HCT116 (cell line): ENCODE data around the gene TMEM222. TPM values are rescaled to one million over a fixed set of nuclear protein-coding genes. Genes with fewer than 3 reads are reported as not detected.

Experiments
- ATAC-seq: fragments of 200-7000 bp; cut with Tn5 transposase; 2 replicates; pipeline ENCODE4 v1.9.1; 2020; ENCODE audit warnings: mild to moderate bottlenecking, moderate library complexity
- BruUV-seq: library from RNA; stranded (reverse); fragments of 400-500 nt; replicated peaks from 2 replicates; lab custom pipeline; 2021; lab: Mats Ljungman, UMichigan
- CTCF ChIA-PET: fragments of 300-600 bp; sonication (Branson Sonifier 250); formaldehyde crosslinking; loops from one replicate; lab custom pipeline; 2021; ENCODE audit warnings: antibody characterized with exemption; lab: Charles Lee
- POLR2A ChIA-PET: fragments of 300-600, 350-600 bp; sonication (Branson Sonifier 250); formaldehyde crosslinking; loops from one replicate; lab custom pipeline; 2021; ENCODE audit warnings: antibody characterized with exemption; lab: Charles Lee
- RAD21 ChIA-PET, 2 experiments: fragments of 300-600 bp; sonication (Branson Sonifier 250); formaldehyde crosslinking; loops; one replicate each; lab custom pipeline; 2023; ENCODE audit warnings: low total read pairs in 2 of 2; ENCODE audit not compliant: uncharacterized antibody in 2 of 2, unreplicated experiment in 2 of 2, low non-redundant PET in 1 of 2; lab: Charles Lee
- DNase-seq: peaks from one replicate; pipeline ENCODE4 v3.0.0-alpha.2; 2010; ENCODE audit warnings: low read depth, low spot score
- H2AFZ ChIP-seq: fragments of 200-600 bp; shearing (Covaris generic), sonication (generic); 2 replicates; pipeline ENCODE4 v1.6.1; 2017; ENCODE audit warnings: low read depth, mixed run types, mixed read lengths, antibody characterized with exemption, low read length; ENCODE audit not compliant: poor library complexity, severe bottlenecking
- H3K27ac ChIP-seq: 2 replicates; pipeline ENCODE4 v1.5.1; 2012; ENCODE audit warnings: low read depth, low read length
- H3K27me3 ChIP-seq: fragments of 200-600 bp; sonication (generic); 2 replicates; pipeline ENCODE4 v1.6.1; 2016; ENCODE audit warnings: mixed run types, low read length, mixed read lengths; ENCODE audit not compliant: insufficient read depth
- H3K36me3 ChIP-seq, 2 experiments: fragments of 200-500 bp in 1 of 2; fragments of 200-600 bp in 1 of 2; sonication (Bioruptor generic) in 1 of 2; sonication (generic) in 1 of 2; 2 replicates each; pipeline versions ENCODE4 v1.5.1 to v1.6.1; 2014 to 2016; ENCODE audit warnings: low read length in 2 of 2, inconsistent platforms in 1 of 2, mixed read lengths in 1 of 2, mixed run types in 1 of 2; ENCODE audit not compliant: insufficient read depth in 2 of 2, control insufficient read depth in 1 of 2
- H3K4me1 ChIP-seq, 2 experiments: fragments of 200-600 bp in 1 of 2; sonication (generic) in 1 of 2; 2 replicates each; pipeline versions ENCODE4 v1.5.1 to v1.6.1; 2012 to 2017; ENCODE audit warnings: low read length in 2 of 2, inconsistent platforms in 1 of 2, mild to moderate bottlenecking in 1 of 2, mixed read lengths in 1 of 2, mixed run types in 1 of 2, moderate library complexity in 1 of 2; ENCODE audit not compliant: insufficient read depth in 2 of 2, control insufficient read depth in 1 of 2
- H3K4me2 ChIP-seq: fragments of 200-600 bp; sonication (generic); 2 replicates; pipeline ENCODE4 v1.6.1; 2017; ENCODE audit warnings: mixed run types, low read length, mixed read lengths
- H3K4me3 ChIP-seq, 2 experiments: fragments of 200-600 bp in 1 of 2; sonication (generic) in 1 of 2; replicated peaks in 1 of 2; 2 replicates each; pipeline ENCODE4 v1.5.1; 2011 to 2016; ENCODE audit warnings: low read length in 2 of 2, control low read depth in 1 of 2, low read depth in 1 of 2, mild to moderate bottlenecking in 1 of 2, mixed read lengths in 1 of 2, mixed run types in 1 of 2
- H3K79me2 ChIP-seq: fragments of 200-600 bp; sonication (generic); 2 replicates; pipeline ENCODE4 v1.6.1; 2017; ENCODE audit warnings: mild to moderate bottlenecking, mixed run types, low read length, moderate library complexity, mixed read lengths; ENCODE audit not compliant: insufficient read depth
- H3K9ac ChIP-seq: fragments of 200-600 bp; sonication (generic); 2 replicates; pipeline ENCODE4 v1.6.1; 2016; ENCODE audit warnings: low read length, mixed read lengths
- H3K9me2 ChIP-seq: fragments of 200-600 bp; sonication (generic), shearing (Covaris generic); 2 replicates; pipeline ENCODE4 v1.6.1; 2017; ENCODE audit warnings: mixed run types, mild to moderate bottlenecking, moderate library complexity; ENCODE audit not compliant: insufficient read depth
- H3K9me3 ChIP-seq, 2 experiments: fragments of 200-500 bp in 1 of 2; fragments of 200-600 bp in 1 of 2; sonication (Bioruptor generic) in 1 of 2; sonication (generic) in 1 of 2; 2 replicates each; pipeline ENCODE4 v1.6.1; 2014 to 2017; ENCODE audit warnings: low read length in 2 of 2, mixed read lengths in 2 of 2, inconsistent platforms in 1 of 2, low read depth in 1 of 2, mild to moderate bottlenecking in 1 of 2, mixed run types in 1 of 2, moderate library complexity in 1 of 2; ENCODE audit not compliant: control insufficient read depth in 1 of 2, insufficient read depth in 1 of 2
- H4K20me1 ChIP-seq: fragments of 200-600 bp; sonication (generic), shearing (Covaris generic); 2 replicates; pipeline ENCODE4 v1.6.1; 2017; ENCODE audit warnings: mixed run types, mild to moderate bottlenecking, moderate library complexity; ENCODE audit not compliant: insufficient read depth
- ATF3 ChIP-seq: IDR thresholded peaks from 2 replicates; pipeline ENCODE4 v1.6.1; 2012
- CBX3 ChIP-seq: IDR thresholded peaks from 2 replicates; pipeline ENCODE4 v1.6.1; 2012; ENCODE audit warnings: low read depth
- CEBPB ChIP-seq: IDR thresholded peaks from 2 replicates; pipeline ENCODE4 v1.6.1; 2012; ENCODE audit warnings: low read depth
- EGR1 ChIP-seq: IDR thresholded peaks from 2 replicates; pipeline ENCODE4 v1.6.1; 2012; ENCODE audit warnings: low read depth
- MAX ChIP-seq: IDR thresholded peaks from 2 replicates; pipeline ENCODE4 v1.6.1; 2012
- POLR2A ChIP-seq: IDR thresholded peaks from 2 replicates; pipeline ENCODE4 v1.7.0; 2011; ENCODE audit warnings: borderline replicate concordance; ENCODE audit not compliant: insufficient read depth, insufficient read length; ENCODE audit errors: extremely low read depth
- POLR2AphosphoS5 ChIP-seq: IDR thresholded peaks from 2 replicates; pipeline ENCODE4 v1.6.1; 2011; ENCODE audit warnings: mild to moderate bottlenecking, low read depth, low read length, moderate library complexity
- SIN3A ChIP-seq: IDR thresholded peaks from 2 replicates; pipeline ENCODE4 v1.6.1; 2012; ENCODE audit warnings: low read depth
- SP1 ChIP-seq: IDR thresholded peaks from 2 replicates; pipeline ENCODE4 v1.6.1; 2012; ENCODE audit warnings: low read depth
- YY1 ChIP-seq: IDR thresholded peaks from 2 replicates; pipeline ENCODE4 v1.6.1; 2011; ENCODE audit warnings: low read length, low read depth, moderate library complexity, mild to moderate bottlenecking; ENCODE audit not compliant: insufficient replicate concordance; ENCODE audit errors: extremely low read depth
- ZBTB33 ChIP-seq: IDR thresholded peaks from 2 replicates; pipeline ENCODE4 v1.6.1; 2011; ENCODE audit warnings: mild to moderate bottlenecking, low read length, moderate library complexity; ENCODE audit not compliant: insufficient replicate concordance; ENCODE audit errors: extremely low read depth
- intact Hi-C: fragments of 100-400 bp; cut with micrococcal nuclease; formaldehyde crosslinking; loops from 2 replicates; pipeline ENCODE4 v1.10.0; 2022
- total RNA-seq: library from RNA; stranded (reverse); gene quantifications from one replicate; pipeline ENCODE4 v1.2.1, GENCODE V29; 2021; ENCODE audit not compliant: unreplicated experiment

Gene TMEM222
- total RNA-seq, 1 experiment from 2014 or later, result 32.8 TPM

- no TSS peak for BruUV-seq
- DNase-seq (no peak), ATAC-seq (no peak)
- Histone ChIP-seq H4K20me1 (no peaks in the 10 kb centered on the region), H3K27me3 (no peaks in the 10 kb centered on the region), H3K27ac (no peak overlapping the region), H2AFZ (no peak overlapping the region), H3K9me2 (no peaks in the 10 kb centered on the region), H3K4me2 (no peak overlapping the region), H3K4me3 (no peak overlapping the region), H3K9me3 (no peaks in the 10 kb centered on the region), H3K4me1 (peaks cover 0 to 12% of the 10 kb centered on the region in 2 experiments; a peak in 1 of 4 replicates), H3K36me3 (no peaks in the 10 kb centered on the region), H3K79me2 (no peaks in the 10 kb centered on the region), H3K9ac (no peak overlapping the region)
- intact Hi-C loops, result no loop called here
- RAD21 ChIA-PET, result no interaction called here
- CTCF ChIA-PET, result interaction anchor here (1.2 kb wide), 1 partner anchor 16 kb away, joined by 3 read pairs; no protein-coding TSS in a partner anchor
- POLR2A ChIA-PET, result no interaction called here
- TF ChIP-seq POLR2A, result no peak
- no peak for TF ChIP-seq ATF3
- no peak for TF ChIP-seq EGR1
- no peak for TF ChIP-seq CEBPB
- TF ChIP-seq POLR2AphosphoS5, result no peak
- no peak for TF ChIP-seq MAX
- no peak for TF ChIP-seq CBX3
- TF ChIP-seq SIN3A, result no peak
- no peak for TF ChIP-seq ZBTB33
- TF ChIP-seq SP1, result no peak
- no peak for TF ChIP-seq YY1
These were observed 5.1 kb upstream of the TMEM222 start for GRCh38 chr1:27316860-27317259.
